T47D (cell line): ENCODE results near the gene DNMT1.
A peak's percentile ranks its signal among the peaks of the same experiment; 100 is the strongest.
"Not testable (repeated sequence)": the region's sequence is repeated elsewhere in the genome, so short reads cannot be mapped to it uniquely, and the experiment has no call there.

ENCODE experiments used
- DNase-seq, 2 experiments: peaks; one replicate each; pipeline versions ENCODE4 v3.0.0 to v3.0.0-alpha.2; 2011 to 2012; ENCODE audit warnings: low read depth in 1 of 2, low spot score in 1 of 2
- JUND ChIP-seq: IDR thresholded peaks from 2 replicates; pipeline ENCODE4 v1.6.1; 2012; ENCODE audit warnings: low read depth
- in situ Hi-C: cut with HindIII; loops from 2 replicates; pipeline ENCODE4 v1.10.0; 2016; ENCODE audit warnings: low sequenced_read_pairs, low pct_unique_long_range_greater_than_20kb

DNMT1 gene

GRCh38 chr19:10209315-10209714, 14.6 kb upstream of the DNMT1 start:
- TF ChIP-seq JUND = no peak
- in situ Hi-C loops = no loop called here
- no peak for DNase-seq

- TF ChIP-seq JUND = no peak
- no peak for DNase-seq
- in situ Hi-C loops = no loop called here
These were observed 12.3 kb upstream of the DNMT1 start for GRCh38 chr19:10207026-10207425.

GRCh38 chr19:10206226-10206885, 11.6 kb upstream of the DNMT1 start:
- in situ Hi-C loops = no loop called here
- TF ChIP-seq JUND = no peak
- no peak for DNase-seq

GRCh38 chr19:10205636-10206035, 10.9 kb upstream of the DNMT1 start:
- DNase-seq = no peak
- TF ChIP-seq JUND = no peak
- in situ Hi-C loops = no loop called here

- no peak for TF ChIP-seq JUND
- in situ Hi-C loops = no loop called here
- no peak for DNase-seq
These were observed 8.9 kb upstream of the DNMT1 start for GRCh38 chr19:10203686-10204085.

GRCh38 chr19:10201176-10201575, 6.4 kb upstream of the DNMT1 start:
- in situ Hi-C loops = no loop called here
- DNase-seq = no peak
- no peak for TF ChIP-seq JUND

- in situ Hi-C loops, DNase-seq: not testable (repeated sequence)
These were observed 5.3 kb upstream of the DNMT1 start for GRCh38 chr19:10200101-10200500.

GRCh38 chr19:10198889-10199644, 4.3 kb upstream of the DNMT1 start:
- not testable (repeated sequence) for DNase-seq

GRCh38 chr19:10195199-10195519, 406 bp upstream of the DNMT1 start:
- DNase-seq = no peak
- TF ChIP-seq JUND = no peak
- in situ Hi-C loops = no loop called here

More at GRCh38 chr19:10198889-10199644, 4.3 kb upstream of the DNMT1 start:
- in situ Hi-C loops = not testable (repeated sequence)

GRCh38 chr19:10193790-10194499, 808 bp downstream of the DNMT1 start:
- no peak for TF ChIP-seq JUND
- DNase-seq = no peak

GRCh38 chr19:10192922-10193321, 1.8 kb downstream of the DNMT1 start:
- DNase-seq = no peak
- TF ChIP-seq JUND = no peak
- in situ Hi-C loops = no loop called here

More at GRCh38 chr19:10193790-10194499, 808 bp downstream of the DNMT1 start:
- in situ Hi-C loops = no loop called here

- in situ Hi-C loops = no loop called here
These were observed 3.4 kb downstream of the DNMT1 start for GRCh38 chr19:10191347-10191746.

GRCh38 chr19:10190026-10190425, 4.7 kb downstream of the DNMT1 start:
- in situ Hi-C loops = no loop called here
- no peak for TF ChIP-seq JUND
- DNase-seq = no peak

More at GRCh38 chr19:10191347-10191746, 3.4 kb downstream of the DNMT1 start:
- no peak for TF ChIP-seq JUND
- peak; percentile 23 to 90 for DNase-seq
